Gastroesophageal sphincter (tissue), 4 donors: ENCODE results near the gene ENTPD2. TPM values are rescaled to one million over a fixed set of nuclear protein-coding genes. Genes with fewer than 3 reads are reported as not detected.

Experiments used
- ATAC-seq: fragments of 150-250 bp; one replicate; pipeline ENCODE4 v1.9.1; 2016; ENCODE audit warnings: mild to moderate bottlenecking, moderate library complexity
- H3K27ac ChIP-seq, 4 donors: fragments of 200-600 bp; sonication (generic) in 3 of 4; 1 replicate in 3 of 4; 2 replicates in 1 of 4; pipeline ENCODE4 v1.5.1; 2016 to 2019
- H3K27me3 ChIP-seq: fragments of 200-600 bp; sonication (generic); one replicate; pipeline ENCODE4 v1.5.1; 2019
- H3K36me3 ChIP-seq, 2 donors: fragments of 200-600 bp; sonication (generic); one replicate each; pipeline ENCODE4 v1.5.1; 2019; ENCODE audit warnings: control low read depth in 1 of 2
- H3K4me1 ChIP-seq, 3 donors: fragments of 200-600 bp; sonication (generic); 1 replicate in 2 of 3; 2 replicates in 1 of 3; pipeline ENCODE4 v1.5.1; 2016 to 2019; ENCODE audit warnings: control low read depth in 2 of 3
- H3K4me3 ChIP-seq, 2 donors: fragments of 200-600 bp; sonication (generic); one replicate each; pipeline ENCODE4 v1.5.1; 2019; ENCODE audit warnings: mild to moderate bottlenecking in 1 of 2, moderate library complexity in 1 of 2
- H3K9me3 ChIP-seq, 3 donors: fragments of 200-600 bp; sonication (generic); one replicate each; pipeline ENCODE4 v1.5.1; 2017 to 2019; ENCODE audit warnings: control low read depth in 2 of 3
- EP300 ChIP-seq: sonication (generic); formaldehyde crosslinking; IDR thresholded peaks from one replicate; pipeline ENCODE4 v1.6.1; 2017; ENCODE audit warnings: antibody characterized with exemption, mild to moderate bottlenecking
- POLR2A ChIP-seq, 2 donors: fragments of 450-650 bp; IDR thresholded peaks; one replicate each; pipeline ENCODE4 v1.6.1; 2017; ENCODE audit warnings: antibody characterized with exemption in 2 of 2, mild to moderate bottlenecking in 2 of 2, moderate library complexity in 1 of 2
- POLR2AphosphoS5 ChIP-seq: sonication (generic); formaldehyde crosslinking; IDR thresholded peaks from one replicate; pipeline ENCODE4 v1.6.1; 2017; ENCODE audit warnings: antibody characterized with exemption
- WGBS, 2 donors: methylation state at CpG; one replicate each; pipeline ENCODE4 v1.1.5; 2018; ENCODE audit warnings: low coverage in 1 of 2; 5-methylcytosine and 5-hydroxymethylcytosine counted together
- total RNA-seq, 4 donors: library from RNA; depleted of rRNA; stranded (reverse); fragments of >200 nt; gene quantifications; one replicate each; pipeline ENCODE4 v1.1.0, GENCODE V29; 2016
- TF ChIP-seq, protein P1 (sequence below), 4 experiments: fragments of 200-600 bp in 2 of 4; fragments of 450-650 bp in 2 of 4; sonication (generic) in 1 of 4; IDR thresholded peaks; one replicate each; pipeline ENCODE4 v1.5.1; 2017 to 2019; ENCODE audit warnings: antibody characterized with exemption in 4 of 4, mild to moderate bottlenecking in 2 of 4, moderate library complexity in 2 of 4

The ENTPD2 gene
- total RNA-seq, 4 donors from 2014 or later = 0.58 to 1.6 TPM; not detected in 2

DNA sequence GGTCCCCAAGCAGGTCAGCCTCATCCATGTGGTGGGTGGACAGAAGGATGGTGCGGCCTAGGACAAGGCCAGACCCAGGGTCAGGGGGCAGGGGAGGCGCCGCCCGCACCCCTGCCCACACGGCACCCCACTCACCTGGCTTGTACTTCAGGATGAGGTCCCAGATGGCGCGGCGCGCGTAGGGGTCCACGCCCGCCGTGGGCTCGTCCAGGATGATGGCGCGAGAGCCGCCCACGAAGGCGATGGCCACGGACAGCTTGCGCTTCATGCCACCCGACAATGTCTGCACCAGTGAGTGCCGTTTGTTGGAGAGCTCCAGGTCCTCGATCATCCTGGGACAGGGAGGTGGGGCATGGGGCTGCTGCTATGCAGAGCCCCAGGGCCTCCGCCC is 38.3 kb downstream of the ENTPD2 start:
- TF ChIP-seq POLR2A (IDR thresholded peaks at IDR 0.05) (no peak), EP300 (no peak), POLR2AphosphoS5 (no peak)
- TF ChIP-seq, protein P1, sequence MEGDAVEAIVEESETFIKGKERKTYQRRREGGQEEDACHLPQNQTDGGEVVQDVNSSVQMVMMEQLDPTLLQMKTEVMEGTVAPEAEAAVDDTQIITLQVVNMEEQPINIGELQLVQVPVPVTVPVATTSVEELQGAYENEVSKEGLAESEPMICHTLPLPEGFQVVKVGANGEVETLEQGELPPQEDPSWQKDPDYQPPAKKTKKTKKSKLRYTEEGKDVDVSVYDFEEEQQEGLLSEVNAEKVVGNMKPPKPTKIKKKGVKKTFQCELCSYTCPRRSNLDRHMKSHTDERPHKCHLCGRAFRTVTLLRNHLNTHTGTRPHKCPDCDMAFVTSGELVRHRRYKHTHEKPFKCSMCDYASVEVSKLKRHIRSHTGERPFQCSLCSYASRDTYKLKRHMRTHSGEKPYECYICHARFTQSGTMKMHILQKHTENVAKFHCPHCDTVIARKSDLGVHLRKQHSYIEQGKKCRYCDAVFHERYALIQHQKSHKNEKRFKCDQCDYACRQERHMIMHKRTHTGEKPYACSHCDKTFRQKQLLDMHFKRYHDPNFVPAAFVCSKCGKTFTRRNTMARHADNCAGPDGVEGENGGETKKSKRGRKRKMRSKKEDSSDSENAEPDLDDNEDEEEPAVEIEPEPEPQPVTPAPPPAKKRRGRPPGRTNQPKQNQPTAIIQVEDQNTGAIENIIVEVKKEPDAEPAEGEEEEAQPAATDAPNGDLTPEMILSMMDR (IDR thresholded peaks at IDR 0.05) = no peak
- H3K36me3 ChIP-seq = peaks cover 0 to 98% of the 10 kb centered on the region in 2 donors
- ATAC-seq = no peak

DNA sequence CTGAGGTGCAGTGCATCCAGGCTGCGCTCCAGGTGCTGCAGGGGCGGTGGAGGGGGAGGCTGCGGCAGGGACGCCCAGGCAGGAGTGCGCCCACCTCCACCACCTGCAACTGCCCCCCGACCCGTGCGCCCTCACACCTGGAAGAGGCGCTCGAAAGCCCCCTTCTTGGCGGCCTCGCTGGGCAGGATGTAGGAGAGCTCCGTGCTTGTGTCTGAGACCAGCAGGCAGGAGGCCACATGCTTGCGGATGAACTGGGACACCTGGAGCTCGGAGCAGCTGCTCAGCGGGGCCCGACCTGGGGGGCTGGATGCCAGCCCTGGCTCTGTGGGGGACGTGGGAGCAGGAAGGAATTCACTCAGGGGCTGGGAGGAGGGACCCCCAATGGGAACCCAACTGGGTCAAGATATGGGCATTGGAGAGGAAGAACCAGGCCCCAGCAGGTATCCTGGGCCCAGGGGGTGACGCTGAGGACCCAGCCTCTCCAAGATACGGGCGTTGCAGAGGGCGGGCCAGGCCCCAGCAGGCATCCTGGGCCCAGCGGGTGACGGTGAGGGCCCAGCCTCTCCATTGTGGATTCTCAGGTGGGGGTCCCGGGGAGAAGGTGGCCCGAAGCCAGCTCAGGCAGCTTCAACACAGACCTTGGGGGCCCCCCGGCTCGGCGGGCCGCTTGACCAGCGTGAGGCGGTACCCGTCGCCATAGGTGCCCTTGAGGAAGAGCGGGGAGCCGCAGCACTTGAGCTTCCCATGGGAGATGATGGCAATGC is 38.9 kb downstream of the ENTPD2 start:
- WGBS, 2 donors = no CpG with 5 or more reads among the region's 36 CpGs
- Histone ChIP-seq H3K9me3 (no peaks in the 10 kb centered on the region), H3K36me3 (peaks cover 0 to 98% of the 10 kb centered on the region in 2 donors), H3K4me3 (no peak overlapping the region), H3K27ac (no peak overlapping the region), H3K27me3 (no peaks in the 10 kb centered on the region), H3K4me1 (no peaks in the 10 kb centered on the region)
- no peak for ATAC-seq
- TF ChIP-seq POLR2A (IDR thresholded peaks at IDR 0.05) = no peak
- no peak for TF ChIP-seq EP300
- TF ChIP-seq, protein P1 (IDR thresholded peaks at IDR 0.05) = no peak

More for the DNA sequence above, 38.3 kb downstream of the ENTPD2 start:
- Histone ChIP-seq H3K9me3 (no peaks in the 10 kb centered on the region), H3K4me3 (no peak overlapping the region), H3K4me1 (no peaks in the 10 kb centered on the region), H3K27me3 (no peaks in the 10 kb centered on the region), H3K27ac (no peak overlapping the region)
- WGBS, 2 donors = 100% methylated on average over 14 of the region's 25 CpGs; no CpG with 5 or more reads in 1 of the 2 donors

DNA sequence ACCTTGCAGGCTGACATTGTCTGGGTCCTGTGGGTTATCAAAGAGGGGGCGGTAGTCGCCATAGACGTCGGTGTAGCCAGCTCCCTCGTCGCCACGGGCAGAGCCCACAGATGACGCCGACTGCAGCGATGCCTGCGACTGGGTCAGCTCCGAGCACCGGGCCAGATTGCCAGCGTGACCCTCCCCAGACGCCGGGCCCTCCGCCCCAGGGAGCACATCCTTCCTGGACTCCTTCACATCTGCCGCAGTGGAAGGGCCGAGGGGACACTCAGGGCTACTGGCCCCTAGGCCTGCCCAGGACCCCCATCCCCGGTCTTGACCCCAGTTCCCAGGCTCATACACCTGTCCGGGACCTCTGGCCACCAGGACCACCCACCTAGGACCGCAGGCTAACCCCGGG is 39.7 kb downstream of the ENTPD2 start:
- TF ChIP-seq POLR2A (IDR thresholded peaks at IDR 0.05) = no peak
- no peak for TF ChIP-seq POLR2AphosphoS5
- TF ChIP-seq, protein P1 (IDR thresholded peaks at IDR 0.05) = no peak
- no peak for TF ChIP-seq EP300
- Histone ChIP-seq H3K27ac (no peak overlapping the region), H3K36me3 (peaks cover 0 to 100% of the 10 kb centered on the region in 2 donors), H3K4me3 (no peak overlapping the region), H3K9me3 (no peaks in the 10 kb centered on the region), H3K4me1 (no peaks in the 10 kb centered on the region), H3K27me3 (no peaks in the 10 kb centered on the region)
- no CpG with 5 or more reads among the region's 23 CpGs for WGBS, 2 donors
- ATAC-seq = no peak

DNA sequence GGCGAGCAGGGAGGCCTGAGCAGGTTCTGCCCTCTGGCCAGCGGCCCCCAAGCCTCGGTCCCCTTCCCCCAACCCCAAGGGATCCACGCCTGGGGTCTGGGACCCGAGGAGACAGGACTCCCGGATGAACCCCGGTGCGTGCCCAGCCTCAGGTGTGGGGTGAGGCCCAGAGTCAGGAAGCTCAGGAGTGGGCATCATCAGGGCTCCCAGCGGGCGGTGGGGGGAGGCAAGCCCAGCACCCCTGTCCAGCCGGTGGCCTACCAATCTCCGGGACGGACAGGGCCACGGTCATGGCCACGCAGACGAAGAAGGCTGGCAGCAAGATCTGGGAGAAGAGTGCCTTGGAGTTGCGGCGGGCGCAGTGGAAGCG is 40.3 kb downstream of the ENTPD2 start:
- H3K4me3 ChIP-seq = no peak overlapping the region
- ATAC-seq = no peak
- H3K9me3 ChIP-seq = no peaks in the 10 kb centered on the region
- no CpG with 5 or more reads among the region's 20 CpGs for WGBS, 2 donors
- TF ChIP-seq EP300 = no peak
- TF ChIP-seq, protein P1 (IDR thresholded peaks at IDR 0.05) = no peak
- TF ChIP-seq POLR2AphosphoS5 = no peak
- no peak for TF ChIP-seq POLR2A (IDR thresholded peaks at IDR 0.05)
- H3K36me3 ChIP-seq = peaks cover 0 to 100% of the 10 kb centered on the region in 2 donors
- no peaks in the 10 kb centered on the region for H3K27me3 ChIP-seq
- H3K27ac ChIP-seq = no peak overlapping the region
- no peaks in the 10 kb centered on the region for H3K4me1 ChIP-seq
